ENCODE results near the gene PAQR9.

Gene PAQR9

DNA sequence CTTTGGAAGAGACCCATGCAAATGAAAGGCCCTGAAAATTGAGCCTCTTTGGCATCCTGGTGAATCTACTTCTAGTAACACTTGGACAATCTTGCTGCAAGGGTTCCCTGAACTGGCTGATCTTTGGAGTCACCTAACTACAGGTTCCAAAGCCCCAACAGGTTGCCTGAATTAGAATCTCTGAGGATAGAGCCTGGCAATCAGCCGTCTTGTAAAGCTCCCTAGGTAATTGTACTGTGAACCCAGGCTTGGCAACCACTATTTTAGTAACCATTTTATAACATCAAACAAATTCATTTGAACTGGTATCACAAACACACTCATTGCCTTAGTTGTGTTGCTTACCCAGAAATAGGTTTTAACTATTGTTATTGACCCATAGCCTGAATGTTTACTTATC lies 20.1 kb downstream of the PAQR9 start:
- no peak overlapping the region for H3K4me3 ChIP-seq
- no peaks in the 10 kb centered on the region for H3K27me3 ChIP-seq
- H4K20me1 ChIP-seq: no peaks in the 10 kb centered on the region
- H3K27ac ChIP-seq: no peak overlapping the region
- no peak overlapping the region for H3K4me2 ChIP-seq
- no peak overlapping the region for H3K9ac ChIP-seq
- H3K36me3 ChIP-seq: no peaks in the 10 kb centered on the region
- H3K4me1 ChIP-seq: peaks cover 9% of the 10 kb centered on the region; the same call in 1 of the 2 replicates
- no peak for TF ChIP-seq Cebpa-rat (IDR thresholded peaks at IDR 0.05)
- peaks cover 8% of the 10 kb centered on the region for H3K9me3 ChIP-seq

DNA sequence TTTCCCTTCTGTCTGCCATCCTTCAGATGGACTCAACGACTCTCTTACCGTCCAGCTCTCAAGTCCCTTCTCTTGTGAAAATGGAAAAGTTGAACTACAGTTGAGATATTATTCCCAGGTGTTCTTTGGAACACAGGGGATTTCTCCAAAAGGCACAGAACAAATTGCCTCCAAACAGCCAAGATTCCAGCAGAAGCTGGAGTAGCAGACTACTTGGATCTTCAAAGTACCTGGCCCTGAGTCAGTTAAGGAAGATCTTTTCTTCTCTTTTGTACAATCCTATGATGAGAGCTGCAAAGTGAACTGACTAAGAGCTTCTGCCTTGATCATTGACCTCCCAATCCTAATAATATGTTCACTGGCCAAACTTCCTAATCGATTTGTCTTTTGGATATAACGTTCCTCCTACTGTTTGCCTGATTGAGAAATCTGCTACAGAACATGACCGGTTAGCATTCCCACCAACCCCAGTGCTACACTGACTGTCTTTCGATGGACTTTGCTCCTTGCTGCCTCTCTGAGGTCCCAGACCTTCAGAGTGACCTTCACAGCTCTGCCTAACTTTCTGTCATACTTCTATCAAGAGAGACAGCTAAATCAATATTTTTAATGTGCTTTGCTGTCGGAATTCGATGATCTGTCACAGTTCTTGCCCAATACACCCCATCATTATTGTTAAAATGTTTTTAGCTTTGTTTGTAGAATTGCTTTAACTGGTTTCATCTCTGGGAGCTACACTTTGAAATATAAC lies 21.9 kb downstream of the PAQR9 start:
- Histone ChIP-seq H3K27ac (no peak overlapping the region), H3K4me1 (peaks cover 9% of the 10 kb centered on the region; the same call in 1 of the 2 replicates), H3K9ac (no peak overlapping the region), H3K9me3 (no peaks in the 10 kb centered on the region), H4K20me1 (no peaks in the 10 kb centered on the region), H3K4me3 (no peak overlapping the region), H3K36me3 (no peaks in the 10 kb centered on the region), H3K27me3 (no peaks in the 10 kb centered on the region), H3K4me2 (no peak overlapping the region)
- no peak for TF ChIP-seq Cebpa-rat (IDR thresholded peaks at IDR 0.05)

DNA sequence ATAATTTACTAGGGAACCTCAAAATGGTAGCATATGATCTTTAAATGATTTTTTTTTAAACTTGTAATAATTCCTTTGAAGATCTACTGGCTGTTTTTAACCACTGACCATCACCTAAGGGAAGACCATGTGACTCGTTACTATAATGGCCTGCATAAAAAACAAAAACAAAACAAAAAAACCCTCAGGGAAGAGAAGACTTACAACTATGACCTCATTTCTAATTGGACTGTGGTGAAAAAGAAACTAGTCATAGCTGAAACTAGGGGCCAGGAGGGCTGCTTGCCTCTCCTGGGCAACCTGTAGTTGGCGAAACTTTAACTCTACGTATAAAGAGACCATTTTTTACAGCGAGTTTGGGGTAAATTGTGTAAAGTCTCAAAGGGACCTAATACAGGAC lies 23.0 kb downstream of the PAQR9 start:
- Histone ChIP-seq H3K9me3 (no peaks in the 10 kb centered on the region), H3K9ac (no peak overlapping the region)
- TF ChIP-seq Cebpa-rat (IDR thresholded peaks at IDR 0.05): no peak

DNA sequence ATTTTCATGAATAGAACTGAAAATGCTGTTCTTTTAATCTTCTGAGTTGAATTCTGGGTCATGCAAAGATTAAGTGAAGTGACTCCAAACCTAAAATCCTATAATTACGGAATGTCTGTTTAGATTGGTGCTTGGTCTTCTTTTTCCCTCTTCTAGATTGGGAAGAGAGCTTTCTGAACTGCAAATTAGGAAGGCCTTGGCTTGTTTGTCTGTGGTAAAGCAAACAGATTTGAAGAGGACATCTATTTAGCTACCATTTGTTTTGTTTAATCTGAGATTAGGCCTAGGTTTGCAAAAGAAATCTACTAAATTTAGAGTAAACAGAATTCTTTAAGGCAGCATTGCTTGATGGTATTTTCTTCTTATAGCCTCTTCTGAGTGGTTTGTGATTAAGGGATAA lies 23.5 kb downstream of the PAQR9 start:
- peaks cover 9% of the 10 kb centered on the region; the same call in 1 of the 2 replicates for H3K4me1 ChIP-seq
- no peaks in the 10 kb centered on the region for H3K36me3 ChIP-seq
- H3K9ac ChIP-seq: no peak overlapping the region
- H4K20me1 ChIP-seq: no peaks in the 10 kb centered on the region
- no peak overlapping the region for H3K27ac ChIP-seq
- TF ChIP-seq Cebpa-rat (IDR thresholded peaks at IDR 0.05): no peak
- H3K27me3 ChIP-seq: no peaks in the 10 kb centered on the region
- no peaks in the 10 kb centered on the region for H3K9me3 ChIP-seq
- no peak overlapping the region for H3K4me2 ChIP-seq
- no peak overlapping the region for H3K4me3 ChIP-seq

More for the DNA sequence above, 23.0 kb downstream of the PAQR9 start:
- H3K36me3 ChIP-seq: no peaks in the 10 kb centered on the region
- H3K4me3 ChIP-seq: no peak overlapping the region
- no peak overlapping the region for H3K4me2 ChIP-seq
- H3K27me3 ChIP-seq: no peaks in the 10 kb centered on the region
- no peaks in the 10 kb centered on the region for H4K20me1 ChIP-seq
- peaks cover 9% of the 10 kb centered on the region; the same call in 1 of the 2 replicates for H3K4me1 ChIP-seq
- H3K27ac ChIP-seq: no peak overlapping the region

DNA sequence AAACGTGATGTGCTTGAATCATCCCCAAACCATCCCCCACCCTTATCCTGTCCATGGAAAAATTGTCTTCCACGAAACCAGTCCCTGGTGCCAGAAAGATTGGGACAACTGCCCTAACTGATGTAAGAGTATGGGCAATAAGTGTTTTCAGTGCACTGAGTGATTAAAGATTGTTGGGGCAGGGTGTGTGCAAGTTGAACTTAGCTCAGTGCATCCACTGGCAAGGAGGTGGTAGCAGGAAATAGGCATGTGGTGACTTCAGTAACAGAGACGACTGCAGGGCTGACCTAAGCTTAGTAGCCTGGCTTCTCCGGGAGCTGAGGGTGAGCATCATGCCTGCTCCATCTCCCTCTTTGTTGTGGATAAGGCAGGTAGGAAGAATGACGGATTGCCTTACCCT lies 27.5 kb downstream of the PAQR9 start:
- H3K27me3 ChIP-seq: no peaks in the 10 kb centered on the region
- H3K4me3 ChIP-seq: no peak overlapping the region
- H3K4me2 ChIP-seq: no peak overlapping the region
- H3K36me3 ChIP-seq: no peaks in the 10 kb centered on the region
- no peak for TF ChIP-seq Cebpa-rat (IDR thresholded peaks at IDR 0.05)
- no peaks in the 10 kb centered on the region for H4K20me1 ChIP-seq
- no peak overlapping the region for H3K9ac ChIP-seq
- no peaks in the 10 kb centered on the region for H3K4me1 ChIP-seq
- H3K27ac ChIP-seq: no peak overlapping the region
- no peaks in the 10 kb centered on the region for H3K9me3 ChIP-seq

DNA sequence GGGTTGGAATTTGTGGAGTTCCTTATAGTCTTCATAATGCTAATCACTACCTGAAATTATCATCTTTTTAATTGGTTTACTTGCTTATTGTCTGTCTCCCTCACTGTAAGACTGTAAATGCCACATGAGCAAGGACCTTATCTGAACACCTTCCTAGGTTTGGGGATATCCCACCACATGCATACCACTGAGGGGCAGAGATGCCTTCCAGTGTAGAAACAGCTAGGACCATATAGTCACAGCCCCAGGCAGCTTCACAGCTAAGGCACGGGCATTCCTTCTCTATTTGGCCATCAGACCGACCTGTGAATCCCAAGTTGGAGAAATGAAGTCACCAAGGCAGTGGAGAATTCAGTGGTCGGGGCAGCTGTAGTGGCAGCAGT lies 28.6 kb downstream of the PAQR9 start:
- Histone ChIP-seq H3K4me1 (no peaks in the 10 kb centered on the region), H3K27ac (no peak overlapping the region), H3K4me3 (no peak overlapping the region), H3K9me3 (no peaks in the 10 kb centered on the region), H3K36me3 (no peaks in the 10 kb centered on the region), H3K4me2 (no peak overlapping the region), H3K27me3 (no peaks in the 10 kb centered on the region), H4K20me1 (no peaks in the 10 kb centered on the region), H3K9ac (no peak overlapping the region)
- TF ChIP-seq Cebpa-rat (IDR thresholded peaks at IDR 0.05): no peak

DNA sequence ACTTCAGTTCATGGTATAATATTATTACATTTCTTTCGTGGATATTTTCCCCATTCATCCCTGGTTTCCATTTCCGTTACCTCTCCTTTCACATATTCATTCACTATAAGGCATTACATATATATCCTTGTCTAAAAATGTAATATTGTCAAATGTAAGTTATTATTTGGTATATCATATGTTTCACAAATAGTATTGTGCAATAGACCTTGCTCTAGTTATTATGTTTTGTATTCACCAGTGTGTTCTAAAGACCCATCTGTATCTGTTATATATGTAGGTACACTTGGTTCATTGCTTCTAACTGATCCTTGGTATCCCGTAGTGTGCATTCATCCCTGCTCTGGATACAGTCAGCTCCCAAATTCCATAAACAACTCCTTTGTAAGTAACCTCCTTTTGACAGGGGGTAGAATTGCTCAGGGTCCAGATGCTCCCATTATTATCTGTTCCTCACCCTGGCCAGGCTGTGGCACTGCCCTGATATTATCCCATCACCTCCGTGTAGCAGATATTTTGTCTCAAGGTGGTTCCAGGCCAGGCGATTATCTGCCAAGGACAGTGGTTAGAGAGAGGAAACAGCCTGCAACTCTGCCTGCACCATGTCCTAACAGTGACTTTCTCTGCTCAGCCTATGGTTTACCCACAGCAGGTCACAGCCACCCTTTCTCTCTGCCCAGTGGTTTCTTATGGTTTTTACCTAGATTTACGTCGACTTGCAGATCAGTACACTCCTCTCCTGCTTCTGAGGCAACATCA lies 29.2 kb downstream of the PAQR9 start:
- Histone ChIP-seq H3K4me2 (no peak overlapping the region), H3K27me3 (no peaks in the 10 kb centered on the region), H3K9ac (no peak overlapping the region), H3K36me3 (no peaks in the 10 kb centered on the region), H3K9me3 (no peaks in the 10 kb centered on the region), H3K27ac (no peak overlapping the region), H3K4me3 (no peak overlapping the region), H4K20me1 (no peaks in the 10 kb centered on the region), H3K4me1 (no peaks in the 10 kb centered on the region)
- peak; percentile 57; the same call in 1 of the 2 replicates for TF ChIP-seq Cebpa-rat (IDR thresholded peaks at IDR 0.05)

DNA sequence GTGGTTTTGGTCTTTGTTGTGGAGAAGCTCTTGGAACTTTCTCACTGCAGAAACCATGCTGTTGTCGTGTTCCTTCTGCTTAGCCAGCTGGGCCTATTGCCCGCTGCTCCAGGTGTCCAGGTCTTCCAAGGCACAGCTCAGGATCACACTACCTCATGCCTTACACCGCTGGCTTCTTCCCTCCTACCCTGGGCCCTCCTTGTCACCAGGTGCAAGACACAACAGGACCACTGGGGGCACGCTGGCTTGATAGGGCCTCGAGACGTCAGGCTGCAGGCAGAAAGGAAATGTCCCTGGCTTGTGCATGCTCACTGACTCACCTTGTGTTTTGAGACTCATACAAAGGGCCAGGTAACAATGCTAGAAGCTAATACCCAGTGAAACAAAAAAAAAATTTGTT lies 32.3 kb downstream of the PAQR9 start:
- no peak overlapping the region for H3K4me2 ChIP-seq
- H3K36me3 ChIP-seq: no peaks in the 10 kb centered on the region
- no peaks in the 10 kb centered on the region for H3K9me3 ChIP-seq
- H3K27me3 ChIP-seq: no peaks in the 10 kb centered on the region
- no peak overlapping the region for H3K4me3 ChIP-seq
- TF ChIP-seq Cebpa-rat (IDR thresholded peaks at IDR 0.05): no peak
- H4K20me1 ChIP-seq: no peaks in the 10 kb centered on the region
- H3K4me1 ChIP-seq: no peaks in the 10 kb centered on the region
- no peak overlapping the region for H3K27ac ChIP-seq
- H3K9ac ChIP-seq: no peak overlapping the region

DNA sequence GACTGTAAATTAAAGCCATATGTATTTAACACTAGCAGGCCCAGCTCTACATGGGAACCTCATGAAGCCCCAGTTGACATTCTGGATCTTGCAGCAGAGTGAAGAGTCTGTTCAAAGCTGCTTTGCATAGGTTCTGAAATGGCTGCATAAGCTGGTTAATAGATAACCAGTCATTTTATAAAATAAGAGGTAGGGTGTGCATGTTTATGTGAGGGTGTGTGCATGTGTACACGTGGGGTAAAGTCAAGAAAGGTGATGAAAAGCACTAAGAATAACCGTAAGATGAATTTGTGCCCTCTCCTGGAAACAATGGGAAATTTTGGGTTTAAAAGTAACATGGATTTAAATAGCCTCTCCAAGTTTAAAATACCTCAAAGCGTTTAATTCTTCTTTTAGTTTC lies 33.0 kb downstream of the PAQR9 start:
- Histone ChIP-seq H3K4me2 (no peak overlapping the region), H4K20me1 (no peaks in the 10 kb centered on the region), H3K9ac (no peak overlapping the region), H3K9me3 (no peaks in the 10 kb centered on the region), H3K4me3 (no peak overlapping the region), H3K4me1 (no peaks in the 10 kb centered on the region), H3K27ac (no peak overlapping the region), H3K36me3 (no peaks in the 10 kb centered on the region), H3K27me3 (no peaks in the 10 kb centered on the region)
- no peak for TF ChIP-seq Cebpa-rat (IDR thresholded peaks at IDR 0.05)

DNA sequence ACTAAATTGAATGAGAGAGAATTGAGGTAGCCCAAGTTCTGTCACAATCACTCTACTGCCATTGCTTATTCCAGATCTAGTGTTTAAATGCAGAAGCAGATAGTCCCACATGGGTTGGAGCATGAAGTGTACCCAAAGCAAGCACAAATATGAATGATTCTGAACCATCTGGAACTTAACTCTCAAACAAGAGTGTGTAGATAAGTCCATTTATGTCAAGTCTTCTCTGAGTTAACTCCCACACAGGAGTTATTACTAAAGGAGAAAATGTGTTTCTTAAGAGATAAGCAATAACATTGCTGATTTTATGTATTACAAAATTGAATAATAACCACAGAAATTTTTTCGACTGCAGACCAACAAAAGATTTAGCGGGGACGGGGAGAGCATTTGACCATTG lies 33.6 kb downstream of the PAQR9 start:
- no peak overlapping the region for H3K9ac ChIP-seq
- no peaks in the 10 kb centered on the region for H3K9me3 ChIP-seq
- no peaks in the 10 kb centered on the region for H3K4me1 ChIP-seq
- no peaks in the 10 kb centered on the region for H4K20me1 ChIP-seq
- no peak overlapping the region for H3K4me2 ChIP-seq
- H3K27me3 ChIP-seq: no peaks in the 10 kb centered on the region
- H3K4me3 ChIP-seq: no peak overlapping the region
- H3K27ac ChIP-seq: no peak overlapping the region
- H3K36me3 ChIP-seq: no peaks in the 10 kb centered on the region
- no peak for TF ChIP-seq Cebpa-rat (IDR thresholded peaks at IDR 0.05)

Measured in BLaER1 (cell line).